IPS-18c (cell line): ENCODE measurements around the gene ZNF322.
"Not testable (repeated sequence)": the region's sequence is repeated elsewhere in the genome, so short reads cannot be mapped to it uniquely, and the experiment has no call there.

Source experiments
- H3K4me3 ChIP-seq: 2 replicates; pipeline ENCODE4 v1.7.0; 2013; ENCODE audit warnings: low read depth, mild to moderate bottlenecking, low read length, moderate library complexity; ENCODE audit not compliant: insufficient read depth
- H3K9me3 ChIP-seq: one replicate; pipeline ENCODE4 v1.6.1; 2013; ENCODE audit warnings: mild to moderate bottlenecking, low read length, moderate library complexity; ENCODE audit not compliant: control insufficient read depth, insufficient read depth

ZNF322 gene, protein sequence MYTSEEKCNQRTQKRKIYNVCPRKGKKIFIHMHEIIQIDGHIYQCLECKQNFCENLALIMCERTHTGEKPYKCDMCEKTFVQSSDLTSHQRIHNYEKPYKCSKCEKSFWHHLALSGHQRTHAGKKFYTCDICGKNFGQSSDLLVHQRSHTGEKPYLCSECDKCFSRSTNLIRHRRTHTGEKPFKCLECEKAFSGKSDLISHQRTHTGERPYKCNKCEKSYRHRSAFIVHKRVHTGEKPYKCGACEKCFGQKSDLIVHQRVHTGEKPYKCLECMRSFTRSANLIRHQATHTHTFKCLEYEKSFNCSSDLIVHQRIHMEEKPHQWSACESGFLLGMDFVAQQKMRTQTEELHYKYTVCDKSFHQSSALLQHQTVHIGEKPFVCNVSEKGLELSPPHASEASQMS

DNA sequence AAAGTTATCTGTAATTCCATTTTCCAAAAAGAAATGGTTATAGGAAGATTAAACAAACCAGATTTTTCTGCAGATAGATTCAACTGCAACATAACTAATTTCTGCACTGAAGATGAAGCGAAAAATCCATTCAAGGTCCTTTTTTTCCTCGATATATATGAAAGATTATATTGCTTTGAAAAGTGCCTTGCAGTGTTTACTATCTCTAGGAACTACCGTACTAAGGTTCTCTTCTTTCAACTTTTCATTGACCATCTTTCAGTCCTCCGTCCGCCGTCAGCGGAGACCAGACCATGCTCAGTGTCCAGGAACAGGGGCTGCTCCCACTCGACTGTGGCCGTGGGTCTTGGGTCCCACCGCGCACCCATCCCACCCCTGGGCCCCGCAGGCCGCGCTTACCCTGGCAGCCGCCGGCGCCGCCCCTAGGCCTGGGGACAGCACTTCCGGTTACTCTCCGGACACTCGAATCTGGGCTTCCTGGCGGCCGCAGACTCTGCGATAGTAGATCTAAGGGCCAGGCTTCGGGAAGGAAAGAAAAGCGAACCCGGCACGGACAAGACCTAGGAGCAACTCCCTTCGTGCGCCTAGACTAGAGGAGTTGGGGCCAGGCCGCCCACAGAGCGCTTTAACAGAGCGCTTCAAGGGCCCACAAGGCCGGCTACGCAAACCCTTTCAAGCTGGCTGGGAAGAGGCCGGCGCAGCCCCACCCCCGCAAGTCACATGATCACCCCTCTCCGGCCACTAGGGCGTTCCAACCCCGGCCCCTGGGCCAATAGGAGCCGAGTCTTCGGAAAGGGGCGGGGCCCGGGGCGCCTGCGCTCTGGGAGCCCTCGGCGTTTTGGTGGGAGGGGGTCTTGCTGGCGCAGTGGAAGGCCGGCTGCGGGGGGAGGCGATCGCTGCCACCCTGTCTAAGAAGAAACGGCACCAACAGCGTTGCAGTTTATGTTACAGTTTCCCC lies at the start of gene ZNF322:
Gene ZNF322 (minus strand): TSS at position 705 of the 958 bp plus-strand sequence. CDS start 21,193 bp downstream, outside the sequence.
- no peaks in the 10 kb centered on the region for H3K9me3 ChIP-seq
- H3K4me3 ChIP-seq, result peak within 1 kb of the TSS; percentile 63

DNA sequence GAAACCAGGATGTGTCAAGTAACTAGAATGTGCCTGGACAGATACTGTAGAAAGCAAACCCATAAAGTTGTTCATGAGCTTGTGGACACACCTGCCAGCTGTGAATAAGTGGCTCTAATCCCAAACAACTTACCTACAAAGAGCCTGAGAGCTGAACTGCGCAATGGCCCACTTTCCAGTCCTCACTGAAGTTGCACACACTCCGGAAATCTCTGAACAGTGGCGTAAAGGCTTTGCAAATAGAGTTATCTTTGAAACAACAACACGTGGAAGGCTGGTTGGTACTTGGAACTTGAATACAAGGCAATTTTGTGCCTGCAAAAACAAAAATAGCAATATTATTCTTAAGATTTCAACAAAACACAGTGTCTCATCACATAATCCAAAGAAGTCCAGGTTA lies 46.2 kb upstream of the ZNF322 start:
- not testable (repeated sequence) for H3K4me3 ChIP-seq, H3K9me3 ChIP-seq

DNA sequence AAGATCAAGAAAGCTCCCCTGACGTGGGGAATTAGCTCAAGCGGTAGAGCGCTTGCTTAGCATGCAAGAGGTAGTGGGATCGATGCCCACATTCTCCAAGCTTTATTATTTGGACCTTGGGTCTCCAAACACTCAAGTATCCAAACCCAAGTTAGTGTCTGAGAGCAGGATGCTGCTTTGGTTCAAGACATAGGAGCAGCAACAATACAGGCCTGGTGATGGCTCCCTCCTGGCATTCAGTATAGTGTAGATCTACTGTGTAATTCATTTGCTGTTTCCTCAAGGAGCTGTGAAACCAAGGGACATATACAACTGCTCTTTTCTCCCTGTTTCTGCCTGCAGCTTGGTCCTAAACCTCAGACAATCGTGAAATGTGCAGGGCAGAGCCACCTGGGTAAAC lies 45.8 kb upstream of the ZNF322 start:
- H3K9me3 ChIP-seq, H3K4me3 ChIP-seq: not testable (repeated sequence)

DNA sequence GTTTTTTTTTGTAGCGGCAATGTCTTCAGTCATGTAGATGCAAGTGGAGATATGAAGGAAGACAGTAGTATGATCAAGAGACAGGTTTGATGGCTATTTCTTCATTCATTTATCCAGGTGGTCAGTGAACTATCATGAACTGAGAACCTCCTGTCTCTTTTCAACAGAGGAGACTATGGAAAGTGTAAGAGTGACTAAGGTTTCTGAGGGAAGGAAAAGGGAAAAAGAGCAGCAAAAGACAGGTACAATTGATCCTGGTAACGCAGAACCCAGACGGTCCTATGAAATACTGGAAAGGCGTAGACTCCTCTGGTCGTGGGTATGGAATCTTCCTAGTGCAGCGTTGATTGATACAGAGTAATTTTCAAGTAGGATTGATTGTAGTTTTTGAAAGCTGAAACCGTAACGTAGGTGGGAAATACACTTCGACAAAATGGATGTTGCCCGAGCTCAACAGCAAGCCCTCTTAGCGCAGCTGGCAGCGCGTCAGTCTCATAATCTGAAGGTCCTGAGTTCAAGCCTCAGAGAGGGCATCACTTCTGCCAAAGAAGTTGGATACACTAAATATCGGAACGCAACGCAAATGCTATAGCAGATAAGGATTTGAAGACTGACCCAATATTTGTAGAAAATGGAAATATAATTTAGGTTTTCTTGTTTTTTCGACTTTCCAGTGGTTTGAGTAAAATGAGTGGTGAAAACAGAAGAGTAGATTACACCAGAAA lies 41.6 kb upstream of the ZNF322 start:
- H3K4me3 ChIP-seq, H3K9me3 ChIP-seq: not testable (repeated sequence)

DNA sequence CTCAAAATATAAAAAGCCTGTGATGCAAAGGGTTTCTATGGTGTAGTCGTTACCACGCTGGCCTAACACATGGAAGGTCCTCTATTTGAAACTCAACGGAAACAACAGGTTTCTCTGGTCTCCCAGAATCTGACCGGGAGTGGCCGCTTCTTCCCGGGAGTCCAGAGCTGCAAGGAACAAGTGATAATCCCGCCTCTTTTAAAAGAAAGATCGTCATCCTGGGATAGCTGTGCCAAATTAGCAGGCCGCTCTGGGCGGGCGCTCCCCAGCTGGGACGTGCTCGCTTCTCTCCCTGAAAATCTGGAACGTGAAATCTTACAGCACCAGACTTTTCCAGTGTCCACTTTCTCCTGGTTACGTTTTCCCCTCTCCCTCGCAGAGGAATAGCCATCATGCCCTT lies 38.0 kb upstream of the ZNF322 start:
- not testable (repeated sequence) for H3K9me3 ChIP-seq, H3K4me3 ChIP-seq

DNA sequence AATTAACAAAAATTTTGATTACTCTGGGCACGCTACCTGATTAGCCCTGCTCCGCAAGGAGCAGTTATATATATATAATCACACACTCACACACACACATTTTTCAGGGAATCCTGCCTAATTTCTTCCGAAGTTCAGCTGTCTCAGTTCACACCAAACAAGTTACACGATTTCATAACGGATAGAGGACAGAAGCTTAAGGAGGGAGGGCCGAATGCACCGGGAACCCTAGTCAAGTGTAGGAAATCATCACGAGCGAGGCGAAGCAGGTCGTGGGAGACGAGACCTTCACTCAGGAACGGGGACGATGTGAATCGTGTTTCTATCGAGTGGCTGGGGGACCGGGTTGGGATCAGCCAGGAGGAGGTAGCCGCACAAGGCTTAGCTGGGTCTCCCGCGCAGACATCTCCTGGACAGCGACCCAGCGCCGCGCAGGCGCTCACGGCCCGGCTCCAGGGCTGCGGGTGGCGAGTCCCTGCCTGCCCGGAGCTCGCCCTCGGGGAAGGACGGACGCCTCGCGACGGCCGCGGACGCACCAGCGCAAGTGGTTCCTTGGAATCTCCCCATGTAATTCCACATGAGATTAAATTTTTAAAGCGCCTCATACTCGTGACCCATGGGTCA lies 29.9 kb upstream of the ZNF322 start:
- H3K9me3 ChIP-seq, H3K4me3 ChIP-seq: not testable (repeated sequence)

DNA sequence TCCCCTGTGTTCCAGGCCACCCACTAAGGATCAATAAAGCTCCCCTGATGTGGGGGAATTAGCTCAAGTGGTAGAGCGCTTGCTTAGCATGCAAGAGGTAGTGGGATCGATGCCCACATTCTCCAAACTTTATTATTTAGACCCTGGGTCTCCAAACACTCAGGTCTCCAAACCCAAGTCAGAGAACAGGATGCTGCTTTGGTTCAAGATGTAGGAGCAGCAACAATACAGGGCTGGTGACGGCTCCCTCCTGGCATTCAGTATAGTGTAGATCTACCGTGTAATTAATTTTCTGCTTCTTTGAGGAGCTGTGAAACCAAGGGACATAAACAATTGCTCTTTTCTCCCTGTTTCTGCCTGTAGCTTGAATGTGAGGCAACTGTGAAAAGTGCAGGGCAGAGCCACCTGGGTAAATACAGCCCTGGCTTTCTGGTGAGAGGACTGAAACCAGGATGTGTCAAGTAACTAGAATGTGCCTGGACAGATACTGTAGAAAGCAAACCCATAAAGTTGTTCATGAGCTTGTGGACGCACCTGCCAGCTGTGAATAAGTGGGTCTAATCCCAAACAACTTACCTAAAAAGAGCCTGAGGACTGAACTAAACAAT lies 23.0 kb upstream of the ZNF322 start:
- not testable (repeated sequence) for H3K9me3 ChIP-seq, H3K4me3 ChIP-seq

DNA sequence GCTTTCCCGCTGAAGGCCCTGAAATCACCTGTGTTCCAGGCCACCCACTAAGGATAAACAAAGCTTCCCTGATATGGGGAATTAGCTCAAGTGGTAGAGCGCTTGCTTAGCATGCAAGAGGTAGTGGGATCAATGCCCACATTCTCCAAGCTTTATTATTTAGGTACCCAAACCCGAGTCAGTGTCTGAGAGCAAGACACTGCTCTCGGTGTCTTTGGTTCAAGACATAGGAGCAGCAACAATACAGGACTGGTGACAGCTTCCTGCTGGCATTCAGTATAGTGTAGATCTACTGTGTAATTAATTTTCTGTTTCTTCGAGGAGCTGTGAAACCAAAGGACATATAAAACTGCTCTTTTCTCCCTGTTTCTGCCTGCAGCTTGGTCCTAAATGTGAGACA lies 13.7 kb upstream of the ZNF322 start:
- not testable (repeated sequence) for H3K9me3 ChIP-seq, H3K4me3 ChIP-seq

DNA sequence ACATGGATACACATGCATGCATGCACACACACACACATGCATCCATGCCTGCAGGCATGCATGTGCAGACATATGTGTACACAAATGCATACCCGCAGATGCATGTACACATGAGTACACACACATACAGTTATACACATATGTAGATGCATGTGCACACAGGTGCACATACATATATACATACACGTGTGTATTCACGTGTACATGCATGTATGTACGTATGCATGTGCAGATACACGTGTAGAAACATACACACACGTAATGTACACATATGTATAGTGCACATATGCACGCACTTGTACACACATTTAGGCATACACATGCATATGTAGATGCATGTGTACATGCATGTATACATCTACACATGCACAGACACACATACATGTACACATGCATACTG lies 11.0 kb upstream of the ZNF322 start:
- H3K4me3 ChIP-seq, H3K9me3 ChIP-seq: not testable (repeated sequence)

DNA sequence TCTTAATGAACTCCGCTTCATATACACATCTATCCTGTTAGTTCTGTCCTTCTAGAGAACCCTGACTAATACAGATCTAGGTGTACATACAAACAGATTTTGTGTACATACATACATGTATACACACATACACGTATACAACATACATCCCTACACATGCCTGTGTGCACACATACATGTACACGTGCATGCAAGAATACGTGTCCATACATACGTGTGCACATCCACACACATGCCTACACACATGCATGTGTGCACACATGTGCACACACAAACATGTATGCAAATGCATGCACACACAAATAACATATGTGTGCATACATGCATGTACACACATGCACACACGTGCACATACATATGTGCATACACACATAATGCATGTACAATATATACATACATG lies 10.5 kb upstream of the ZNF322 start:
- not testable (repeated sequence) for H3K9me3 ChIP-seq, H3K4me3 ChIP-seq

DNA sequence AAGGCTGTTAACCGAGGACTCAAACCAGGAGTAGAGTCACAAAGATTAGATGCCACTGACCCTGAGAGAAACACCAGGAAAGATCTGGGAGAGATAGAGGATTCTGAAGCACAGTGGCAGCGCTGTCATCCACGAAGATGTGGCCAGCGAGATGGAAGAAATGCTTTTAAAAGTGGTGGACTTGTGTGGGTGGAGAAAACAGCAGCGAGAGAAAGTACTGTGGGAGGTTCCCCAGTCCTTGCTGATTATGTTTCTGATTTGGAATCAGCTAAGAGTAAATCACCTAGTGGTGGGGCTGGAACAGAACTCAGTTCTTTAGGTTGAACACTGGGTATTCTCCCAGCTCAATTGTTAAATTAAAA lies 435 bp upstream of the ZNF322 start:
- no peaks in the 10 kb centered on the region for H3K9me3 ChIP-seq
- peak overlapping the region; percentile 63 for H3K4me3 ChIP-seq

DNA sequence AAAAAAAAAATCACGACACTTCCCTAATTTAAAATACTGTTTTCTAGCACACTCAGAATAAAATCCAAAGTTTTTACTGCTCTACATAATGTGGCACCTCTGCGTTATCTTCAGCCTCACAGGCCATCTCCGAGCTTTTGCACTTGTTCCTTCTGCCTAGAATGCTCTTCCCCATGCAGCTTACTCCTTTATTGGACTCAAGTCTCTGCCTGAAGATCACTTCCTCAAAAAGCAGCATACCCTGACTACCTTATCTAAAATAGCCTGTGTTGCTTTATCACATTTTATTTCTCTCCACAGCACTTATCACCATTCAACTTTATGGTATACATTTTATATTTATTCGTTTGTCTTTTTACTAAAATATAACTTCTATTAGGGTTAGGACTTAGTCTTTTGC lies 2.3 kb downstream of the ZNF322 start:
- Histone ChIP-seq H3K9me3 (no peaks in the 10 kb centered on the region), H3K4me3 (no peak overlapping the region)

DNA sequence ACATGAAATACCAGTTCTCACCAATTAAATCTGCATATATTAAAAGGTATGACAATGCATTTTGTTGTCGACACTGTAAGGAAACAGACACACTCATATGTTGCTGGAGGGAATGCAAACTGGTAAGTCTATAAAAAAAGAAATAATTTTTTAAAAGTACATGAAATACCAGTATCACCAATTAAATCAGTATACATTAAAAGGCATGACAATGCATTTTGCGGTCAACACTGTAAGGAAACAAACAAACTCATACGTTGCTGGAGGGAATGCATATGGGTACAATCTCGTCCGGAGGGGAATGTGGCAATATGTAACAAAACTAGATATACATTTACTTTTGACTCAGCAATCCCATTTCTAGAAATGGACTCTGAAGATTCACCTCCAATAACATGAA lies 6.5 kb downstream of the ZNF322 start:
- Histone ChIP-seq H3K4me3 (no peak overlapping the region), H3K9me3 (no peaks in the 10 kb centered on the region)

DNA sequence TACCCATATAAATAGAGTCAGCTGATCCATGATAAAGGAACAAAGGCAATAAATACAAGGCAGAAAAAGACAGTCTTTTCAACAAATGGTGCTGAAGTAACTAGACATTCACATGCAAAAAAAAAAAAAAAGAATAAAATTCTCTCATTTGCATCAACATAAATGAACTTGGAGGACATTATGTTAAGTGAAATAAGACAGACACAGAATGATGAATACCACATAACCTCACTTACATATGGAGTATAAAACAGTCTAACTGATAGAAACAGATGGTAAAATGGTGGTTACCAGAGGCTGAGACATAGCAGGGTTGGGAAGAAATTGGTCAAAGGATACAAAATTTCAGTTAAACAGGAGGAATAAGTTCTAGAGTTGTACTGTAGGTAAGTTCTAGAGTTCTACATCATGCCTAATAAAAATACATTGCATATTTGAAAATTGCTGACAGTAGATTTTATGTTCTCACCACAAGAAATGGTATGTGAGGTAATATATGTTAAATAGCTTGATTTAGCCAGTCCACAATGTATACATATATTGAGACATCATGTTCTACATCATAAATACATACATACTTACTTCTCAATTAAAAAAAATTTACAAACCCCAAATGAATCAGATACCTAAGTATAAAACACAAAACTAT lies 8.3 kb downstream of the ZNF322 start:
- Histone ChIP-seq H3K4me3 (no peak overlapping the region), H3K9me3 (no peaks in the 10 kb centered on the region)

DNA sequence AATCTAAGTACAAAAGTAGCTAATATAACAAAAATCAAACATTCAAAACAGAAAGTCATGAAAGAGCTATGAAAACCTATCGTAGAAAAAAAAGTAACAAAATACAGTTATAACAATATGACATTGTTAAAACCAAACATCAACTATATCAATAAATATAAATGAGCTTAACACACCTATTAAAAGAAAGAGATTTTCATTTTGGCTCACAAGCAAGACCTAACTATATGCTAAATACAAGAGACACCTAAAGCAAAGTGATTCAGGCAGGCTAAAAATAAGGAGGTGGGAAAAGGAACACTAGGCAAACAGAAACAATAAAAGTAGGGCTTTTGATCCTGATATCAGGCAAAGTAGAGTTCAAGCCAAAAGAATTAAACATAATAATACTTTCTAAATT lies 13.5 kb downstream of the ZNF322 start:
- Histone ChIP-seq H3K9me3 (peaks cover 2% of the 10 kb centered on the region), H3K4me3 (no peak overlapping the region)

DNA sequence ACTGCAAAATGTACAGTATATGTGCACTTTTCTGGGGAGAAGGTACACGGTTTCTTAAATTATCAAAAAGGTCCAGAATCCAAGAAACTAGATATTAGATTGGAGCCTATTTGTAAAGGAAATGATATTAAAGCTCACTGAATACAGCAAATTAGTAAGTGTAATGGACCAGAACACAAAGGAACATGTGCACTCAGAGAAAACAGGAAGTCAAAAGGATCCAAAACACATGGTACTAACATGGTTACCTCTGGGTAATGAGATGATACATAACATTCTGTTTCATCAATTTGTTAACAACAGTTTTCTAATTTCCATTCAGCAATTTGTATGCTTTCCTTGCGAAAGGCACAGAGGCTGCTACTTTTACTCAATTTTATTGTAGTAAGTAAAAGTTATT lies 18.7 kb downstream of the ZNF322 start:
- H3K9me3 ChIP-seq, result peaks cover 2% of the 10 kb centered on the region
- H3K4me3 ChIP-seq, result no peak overlapping the region
